Activated naive CD4-positive, alpha-beta T cell treated with Interleukin-2 at 50 U/mL for 16 hours (primary cell): ENCODE measurements around the gene IL36B.

Source experiments
- DNase-seq: peaks from one replicate; pipeline ENCODE4 v3.0.0-alpha.2; 2020

IL36B gene

GRCh38 chr2:113075030-113075429 is 22.4 kb upstream of the IL36B start:
- no peak for DNase-seq

GRCh38 chr2:113073325-113073834 is 20.7 kb upstream of the IL36B start:
- DNase-seq, result no peak

- no peak for DNase-seq
These were observed 19.9 kb upstream of the IL36B start for GRCh38 chr2:113072584-113072983.

- DNase-seq, result no peak
These were observed 17.9 kb upstream of the IL36B start for GRCh38 chr2:113070606-113070975.

- DNase-seq, result no peak
These were observed 17.3 kb upstream of the IL36B start for GRCh38 chr2:113069676-113070605.

- no peak for DNase-seq
These were observed 16.2 kb upstream of the IL36B start for GRCh38 chr2:113068706-113069485.

GRCh38 chr2:113068249-113068648 is 15.6 kb upstream of the IL36B start:
- no peak for DNase-seq

- DNase-seq, result no peak
These were observed 15.0 kb upstream of the IL36B start, which contains the start of gene IL1F10 for GRCh38 chr2:113067681-113068080. Gene IL1F10 (plus strand): TSS chr2:113067970. CDS start chr2:113072739, 4,769 bp downstream.

GRCh38 chr2:113064898-113065297 is 12.2 kb upstream of the IL36B start:
- no peak for DNase-seq

- no peak for DNase-seq
These were observed 11.6 kb upstream of the IL36B start for GRCh38 chr2:113064281-113064680.

GRCh38 chr2:113061896-113062770 is 9.5 kb upstream of the IL36B start:
- DNase-seq, result no peak

- DNase-seq, result no peak
These were observed 8.6 kb upstream of the IL36B start for GRCh38 chr2:113061241-113061640.

- DNase-seq, result no peak
These were observed 8.1 kb upstream of the IL36B start for GRCh38 chr2:113060796-113061195.

GRCh38 chr2:113060396-113060795 is 7.7 kb upstream of the IL36B start:
- DNase-seq, result no peak

GRCh38 chr2:113058998-113059960 is 6.6 kb upstream of the IL36B start, which contains the start of gene IL36RN:
Gene IL36RN (plus strand): TSS chr2:113059198. CDS start chr2:113059439, 241 bp downstream.
- DNase-seq, result no peak

- DNase-seq, result no peak
These were observed 5.8 kb upstream of the IL36B start for GRCh38 chr2:113058411-113058994.

GRCh38 chr2:113057117-113057516 is 4.5 kb upstream of the IL36B start:
- DNase-seq, result no peak

- no peak for DNase-seq
These were observed 3.9 kb upstream of the IL36B start for GRCh38 chr2:113056521-113056920.

GRCh38 chr2:113054066-113054465 is 1.4 kb upstream of the IL36B start:
- no peak for DNase-seq

GRCh38 chr2:113053666-113054065 is 999 bp upstream of the IL36B start:
- DNase-seq, result no peak
